Astrocyte of the spinal cord (primary cell): ENCODE results near the gene SMIM17.

Experiments
- DNase-seq: peaks from one replicate; pipeline ENCODE4 v3.0.0; 2011; ENCODE audit warnings: low read depth, low spot score
- H3K4me3 ChIP-seq: 2 replicates; pipeline ENCODE4 v1.5.1; 2011; ENCODE audit warnings: low read depth, mild to moderate bottlenecking, low read length, moderate library complexity
- in situ Hi-C: cut with HindIII; loops from 2 replicates; pipeline ENCODE4 v1.10.0; 2017; ENCODE audit warnings: low sequenced_read_pairs
- TF ChIP-seq, protein P1 (sequence below): IDR thresholded peaks from 2 replicates; pipeline ENCODE4 v1.5.1; 2012; ENCODE audit warnings: low read depth, mild to moderate bottlenecking, low read length, inconsistent platforms

Gene SMIM17

GRCh38 chr19:56642711-56643459 is at the start of gene SMIM17:
Gene SMIM17 (plus strand): TSS chr19:56643159. CDS start chr19:56645668, 2,509 bp downstream.
- in situ Hi-C loops = no loop called here
- H3K4me3 ChIP-seq = no peak within 1 kb of the TSS
- DNase-seq = no peak
- TF ChIP-seq, protein P1, sequence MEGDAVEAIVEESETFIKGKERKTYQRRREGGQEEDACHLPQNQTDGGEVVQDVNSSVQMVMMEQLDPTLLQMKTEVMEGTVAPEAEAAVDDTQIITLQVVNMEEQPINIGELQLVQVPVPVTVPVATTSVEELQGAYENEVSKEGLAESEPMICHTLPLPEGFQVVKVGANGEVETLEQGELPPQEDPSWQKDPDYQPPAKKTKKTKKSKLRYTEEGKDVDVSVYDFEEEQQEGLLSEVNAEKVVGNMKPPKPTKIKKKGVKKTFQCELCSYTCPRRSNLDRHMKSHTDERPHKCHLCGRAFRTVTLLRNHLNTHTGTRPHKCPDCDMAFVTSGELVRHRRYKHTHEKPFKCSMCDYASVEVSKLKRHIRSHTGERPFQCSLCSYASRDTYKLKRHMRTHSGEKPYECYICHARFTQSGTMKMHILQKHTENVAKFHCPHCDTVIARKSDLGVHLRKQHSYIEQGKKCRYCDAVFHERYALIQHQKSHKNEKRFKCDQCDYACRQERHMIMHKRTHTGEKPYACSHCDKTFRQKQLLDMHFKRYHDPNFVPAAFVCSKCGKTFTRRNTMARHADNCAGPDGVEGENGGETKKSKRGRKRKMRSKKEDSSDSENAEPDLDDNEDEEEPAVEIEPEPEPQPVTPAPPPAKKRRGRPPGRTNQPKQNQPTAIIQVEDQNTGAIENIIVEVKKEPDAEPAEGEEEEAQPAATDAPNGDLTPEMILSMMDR = no peak

GRCh38 chr19:56594446-56594782 is 48.5 kb upstream of the SMIM17 start:
- no peak for DNase-seq
- peak overlapping the region; percentile 93 for H3K4me3 ChIP-seq
- TF ChIP-seq, protein P1 = no peak
- in situ Hi-C loops = no loop called here

DNA sequence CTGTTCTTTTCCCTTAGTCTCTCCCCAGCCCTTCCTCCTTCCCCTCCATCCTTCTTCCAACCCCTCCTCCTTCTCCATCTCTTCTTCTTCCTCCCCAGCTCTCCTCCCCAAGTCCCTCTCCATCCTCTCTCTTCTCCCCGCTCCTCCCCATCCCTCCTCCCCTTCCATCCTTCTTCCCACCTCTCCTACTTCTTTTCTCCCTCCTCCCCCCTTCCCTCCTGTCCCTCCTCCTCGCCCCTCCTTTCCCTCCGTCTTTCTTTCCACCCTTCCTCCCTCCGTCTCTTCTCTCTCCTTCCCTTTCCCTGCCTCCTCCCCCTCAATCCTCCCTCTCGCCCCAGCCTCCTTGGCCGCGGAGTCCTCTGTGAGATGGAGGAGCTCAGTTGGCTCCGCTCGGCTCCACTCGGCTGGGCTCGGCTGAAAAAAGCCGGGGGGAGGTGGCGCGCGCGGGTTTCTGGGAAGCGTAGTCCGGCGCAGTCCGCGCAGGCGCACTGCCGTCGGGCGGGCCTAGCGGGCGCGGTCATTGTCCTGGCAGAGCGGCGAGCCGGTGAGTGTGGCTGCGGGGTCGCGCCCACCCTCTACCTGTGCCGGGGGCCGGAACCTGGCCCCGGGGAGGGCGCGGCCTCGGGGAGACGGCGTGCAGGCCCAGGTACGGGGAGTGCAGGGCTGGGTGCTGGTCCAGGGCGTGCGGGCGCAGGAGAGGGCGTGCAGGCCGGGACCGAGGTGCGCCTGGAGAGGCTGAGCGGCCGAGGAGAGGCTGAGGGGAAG is 48.0 kb upstream of the SMIM17 start, which contains the start of gene ZNF71:
Gene ZNF71, plus strand, starts transcription at position 520 of the 765 bp plus-strand sequence. CDS start 6,257 bp downstream, outside the sequence.
- peak within 1 kb of the TSS; percentile 93 for H3K4me3 ChIP-seq
- in situ Hi-C loops = no loop called here
- peak; percentile 88 for DNase-seq
- TF ChIP-seq, protein P1 = peak; percentile 7

DNA sequence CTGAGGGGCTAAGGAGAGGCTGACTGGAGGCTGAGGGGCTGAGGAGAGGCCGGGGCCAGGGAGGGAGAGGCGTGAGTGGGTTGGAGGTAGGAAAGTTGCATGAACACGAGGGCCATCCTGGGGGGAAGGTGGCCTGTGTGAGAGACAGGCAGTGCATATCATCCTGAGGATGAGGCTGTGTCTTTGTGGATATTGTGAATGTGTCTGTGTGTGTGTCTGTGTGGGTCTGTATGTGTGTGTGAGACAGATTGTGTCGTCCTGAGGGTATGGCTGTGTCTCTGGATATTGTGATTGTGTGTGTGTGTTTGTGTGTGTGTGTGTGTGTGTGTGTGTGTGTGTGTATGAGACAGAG is 47.4 kb upstream of the SMIM17 start:
- in situ Hi-C loops = no loop called here
- peak overlapping the region; percentile 93 for H3K4me3 ChIP-seq
- TF ChIP-seq, protein P1 = no peak
- no peak for DNase-seq

GRCh38 chr19:56596676-56597075 is 46.3 kb upstream of the SMIM17 start:
- TF ChIP-seq, protein P1 = no peak
- DNase-seq = no peak
- in situ Hi-C loops = no loop called here
- H3K4me3 ChIP-seq = no peak overlapping the region

DNA sequence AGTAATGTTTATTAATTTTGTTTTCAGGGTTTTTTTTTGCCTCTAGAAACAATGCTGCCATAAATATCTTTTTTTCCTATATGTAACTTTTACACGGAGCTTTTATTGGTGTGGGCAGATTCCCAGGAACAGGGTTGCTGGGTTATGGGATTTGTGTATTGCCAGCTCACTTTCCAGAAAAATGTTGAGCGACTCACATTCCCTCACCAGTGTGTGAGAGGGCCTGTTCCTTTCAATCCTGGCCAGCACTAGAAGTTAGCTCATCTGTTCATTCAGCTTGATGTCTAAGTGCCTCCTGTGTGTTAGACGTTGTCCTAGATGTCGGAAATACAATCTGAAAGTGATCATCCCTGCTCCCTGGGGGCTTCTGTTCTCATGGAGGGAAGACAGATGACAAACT is 45.3 kb upstream of the SMIM17 start:
- DNase-seq = peak; percentile 23
- in situ Hi-C loops = no loop called here
- H3K4me3 ChIP-seq = no peak overlapping the region
- TF ChIP-seq, protein P1 = no peak
